ENCODE measurements around the gene SORCS2. TPM values are rescaled to one million over a fixed set of nuclear protein-coding genes. Genes with fewer than 3 reads are reported as not detected.

SORCS2 gene
- total RNA-seq, 1 experiment from 2014 or later, result 0.91 TPM

GRCh38 chr4:7683126-7683703 lies 490.9 kb downstream of the SORCS2 start:
- DNase-seq (ENCODE audit: low read depth), result no peak

- DNase-seq (ENCODE audit: low read depth), result no peak
These were observed 492.0 kb downstream of the SORCS2 start for GRCh38 chr4:7684294-7684693.

- DNase-seq (ENCODE audit: low read depth), result no peak
These were observed 493.9 kb downstream of the SORCS2 start for GRCh38 chr4:7686070-7686870.

GRCh38 chr4:7687006-7687405 lies 494.7 kb downstream of the SORCS2 start:
- peak; percentile 15 for DNase-seq (ENCODE audit: low read depth)

- no peak for DNase-seq (ENCODE audit: low read depth)
These were observed 495.5 kb downstream of the SORCS2 start for GRCh38 chr4:7687796-7688195.

GRCh38 chr4:7689773-7690693 lies 497.7 kb downstream of the SORCS2 start:
- no peak for DNase-seq (ENCODE audit: low read depth)

GRCh38 chr4:7691061-7691460 lies 498.7 kb downstream of the SORCS2 start:
- no peak for DNase-seq (ENCODE audit: low read depth)

GRCh38 chr4:7691982-7692381 lies 499.6 kb downstream of the SORCS2 start:
- peak; percentile 23 for DNase-seq (ENCODE audit: low read depth)

- DNase-seq (ENCODE audit: low read depth), result no peak
These were observed 500.3 kb downstream of the SORCS2 start for GRCh38 chr4:7692451-7693236.

- DNase-seq (ENCODE audit: low read depth), result no peak
These were observed 500.9 kb downstream of the SORCS2 start for GRCh38 chr4:7693237-7693608.

GRCh38 chr4:7693711-7694110 lies 501.4 kb downstream of the SORCS2 start:
- no peak for DNase-seq (ENCODE audit: low read depth)

- DNase-seq (ENCODE audit: low read depth), result no peak
These were observed 502.0 kb downstream of the SORCS2 start for GRCh38 chr4:7694324-7694723.

- no peak for DNase-seq (ENCODE audit: low read depth)
These were observed 505.0 kb downstream of the SORCS2 start for GRCh38 chr4:7697343-7697742.

GRCh38 chr4:7697821-7698220 lies 505.5 kb downstream of the SORCS2 start:
- no peak for DNase-seq (ENCODE audit: low read depth)

GRCh38 chr4:7698584-7698983 lies 506.2 kb downstream of the SORCS2 start:
- DNase-seq (ENCODE audit: low read depth), result peak; percentile 67

GRCh38 chr4:7699031-7699430 lies 506.7 kb downstream of the SORCS2 start:
- peak; percentile 77 for DNase-seq (ENCODE audit: low read depth)

GRCh38 chr4:7699825-7700224 lies 507.5 kb downstream of the SORCS2 start:
- DNase-seq (ENCODE audit: low read depth), result no peak

- no peak for DNase-seq (ENCODE audit: low read depth)
These were observed 508.3 kb downstream of the SORCS2 start for GRCh38 chr4:7700665-7701064.

- DNase-seq (ENCODE audit: low read depth), result no peak
These were observed 509.7 kb downstream of the SORCS2 start for GRCh38 chr4:7701866-7702649.

GRCh38 chr4:7703688-7704087 lies 511.4 kb downstream of the SORCS2 start:
- DNase-seq (ENCODE audit: low read depth), result no peak

- DNase-seq (ENCODE audit: low read depth), result no peak
These were observed 511.8 kb downstream of the SORCS2 start for GRCh38 chr4:7704091-7704490.
